ENCODE data around the gene TAF1D. TPM values are rescaled to one million over a fixed set of nuclear protein-coding genes. Genes with fewer than 3 reads are reported as not detected.

Gene TAF1D
- total and polyA plus RNA-seq, 2 donors (not counting 3 experiments of a cell fraction or from before 2014, with no cell fraction given), result 60.7 to 181 TPM

DNA sequence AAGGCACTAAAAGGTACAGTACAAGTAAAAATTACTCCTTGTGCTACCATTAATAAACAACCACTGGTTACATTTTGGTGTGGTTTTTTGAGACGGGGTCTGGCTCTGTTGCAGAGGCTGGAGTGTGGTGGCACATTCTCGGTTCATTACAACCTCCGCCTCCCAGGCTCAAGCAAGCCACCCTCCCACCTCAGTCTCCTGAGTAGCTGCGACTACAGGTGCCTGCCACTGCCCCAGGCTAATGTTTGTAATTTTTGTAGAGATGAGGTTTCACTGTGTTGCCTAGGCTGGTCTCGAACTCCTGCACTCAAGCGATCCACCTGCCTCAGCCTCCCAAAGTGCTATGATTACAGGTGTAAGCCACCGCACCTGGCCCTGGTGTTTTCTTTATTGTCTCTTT, 20.8 kb downstream of the TAF1D start:
- no peaks in the 10 kb centered on the region for H4K20me1 ChIP-seq (replicated peaks; ENCODE audit: control insufficient read depth, extremely low read depth, insufficient read depth, low read length)
- ChIA-PET POLR2A (no interaction called here), CTCF (no interaction called here)
- H3K9me3 ChIP-seq (replicated peaks; ENCODE audit: control insufficient read depth, insufficient read depth, low read length), result no peaks in the 10 kb centered on the region
- FAIRE-seq, result no peak
- DNase-seq (ENCODE audit: low read depth, low spot score), result no peak
- peaks cover 3% of the 10 kb centered on the region for H3K79me2 ChIP-seq (ENCODE audit: control insufficient read depth, insufficient read depth, low read length)
- H3K4me2 ChIP-seq (ENCODE audit: insufficient read depth, low read length), result no peak overlapping the region
- no peak overlapping the region for H3K9ac ChIP-seq (replicated peaks; ENCODE audit: extremely low read depth, insufficient read depth, low read length)
- no peak overlapping the region for H3K27ac ChIP-seq (ENCODE audit: insufficient read depth, low read depth, low read length)
- H2AFZ ChIP-seq (ENCODE audit: low read depth, low read length), result no peak overlapping the region
- no peaks in the 10 kb centered on the region for H3K27me3 ChIP-seq (ENCODE audit: control insufficient read depth in 2 of 2, insufficient read depth in 2 of 2, low read length in 2 of 2)
- H3K4me1 ChIP-seq (ENCODE audit: control insufficient read depth, extremely low read depth, insufficient read depth, low read length), result peaks cover 16% of the 10 kb centered on the region
- peaks cover 1 to 5% of the 10 kb centered on the region in 2 experiments for H3K36me3 ChIP-seq (ENCODE audit: control insufficient read depth in 2 of 2, extremely low read depth in 1 of 2, insufficient read depth in 2 of 2, low read length in 2 of 2)
- no peak overlapping the region for H3K4me3 ChIP-seq (replicated peaks in 1 of 3; ENCODE audit: insufficient read depth in 1 of 3, low read depth in 1 of 3, low read length in 3 of 3)
- no peak for TF ChIP-seq EZH2 (IDR thresholded peaks at IDR 0.05; ENCODE audit: borderline replicate concordance, low read depth, low read length, severe bottlenecking)
- TF ChIP-seq, protein P1, sequence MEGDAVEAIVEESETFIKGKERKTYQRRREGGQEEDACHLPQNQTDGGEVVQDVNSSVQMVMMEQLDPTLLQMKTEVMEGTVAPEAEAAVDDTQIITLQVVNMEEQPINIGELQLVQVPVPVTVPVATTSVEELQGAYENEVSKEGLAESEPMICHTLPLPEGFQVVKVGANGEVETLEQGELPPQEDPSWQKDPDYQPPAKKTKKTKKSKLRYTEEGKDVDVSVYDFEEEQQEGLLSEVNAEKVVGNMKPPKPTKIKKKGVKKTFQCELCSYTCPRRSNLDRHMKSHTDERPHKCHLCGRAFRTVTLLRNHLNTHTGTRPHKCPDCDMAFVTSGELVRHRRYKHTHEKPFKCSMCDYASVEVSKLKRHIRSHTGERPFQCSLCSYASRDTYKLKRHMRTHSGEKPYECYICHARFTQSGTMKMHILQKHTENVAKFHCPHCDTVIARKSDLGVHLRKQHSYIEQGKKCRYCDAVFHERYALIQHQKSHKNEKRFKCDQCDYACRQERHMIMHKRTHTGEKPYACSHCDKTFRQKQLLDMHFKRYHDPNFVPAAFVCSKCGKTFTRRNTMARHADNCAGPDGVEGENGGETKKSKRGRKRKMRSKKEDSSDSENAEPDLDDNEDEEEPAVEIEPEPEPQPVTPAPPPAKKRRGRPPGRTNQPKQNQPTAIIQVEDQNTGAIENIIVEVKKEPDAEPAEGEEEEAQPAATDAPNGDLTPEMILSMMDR (IDR thresholded peaks at IDR 0.05; ENCODE audit: extremely low read depth in 1 of 2, insufficient read depth in 1 of 2, low read depth in 1 of 2, low read length in 2 of 2), result no peak
- TF ChIP-seq GATA2 (IDR thresholded peaks at IDR 0.05; ENCODE audit: insufficient read depth, insufficient read length, low read depth, low read length), result no peak
- TF ChIP-seq POLR2AphosphoS5 (IDR thresholded peaks at IDR 0.05; ENCODE audit: insufficient read depth, low read depth, low read length), result no peak
- no peak for TF ChIP-seq FOS (IDR thresholded peaks at IDR 0.05; ENCODE audit: borderline replicate concordance, insufficient read depth, low read length)
- TF ChIP-seq MYC (IDR thresholded peaks at IDR 0.05; ENCODE audit: low read depth, low read length), result no peak
- no peak for TF ChIP-seq JUN (IDR thresholded peaks at IDR 0.05; ENCODE audit: borderline replicate concordance, insufficient read depth, insufficient read length, low read depth)
- no peak for TF ChIP-seq POLR2A (IDR thresholded peaks at IDR 0.05; ENCODE audit: low read depth, low read length)
- TF ChIP-seq, protein P2, sequence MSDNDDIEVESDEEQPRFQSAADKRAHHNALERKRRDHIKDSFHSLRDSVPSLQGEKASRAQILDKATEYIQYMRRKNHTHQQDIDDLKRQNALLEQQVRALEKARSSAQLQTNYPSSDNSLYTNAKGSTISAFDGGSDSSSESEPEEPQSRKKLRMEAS (IDR thresholded peaks at IDR 0.05; ENCODE audit: insufficient read depth, insufficient read length), result no peak
- dilution Hi-C loops (cut with MboI; ENCODE audit: extremely low pct_ligation_motif_present, low sequenced_read_pairs), result no loop called here
- no TSS peak for BruUV-seq (replicated peaks)
- H3K9me1 ChIP-seq (replicated peaks; ENCODE audit: control insufficient read depth, extremely low read depth, insufficient read depth, low read length), result no peaks in the 10 kb centered on the region
- intact Hi-C loops (cut with micrococcal nuclease), result no loop called here
